Transverse colon (tissue), 4 donors: ENCODE measurements around the gene CPZ.

ENCODE experiments used
- CTCF ChIP-seq, 5 experiments: fragments of 200-600 bp in 3 of 5; fragments of 450-650 bp in 2 of 5; sonication (generic) in 3 of 5; IDR thresholded peaks; 1 replicate in 2 of 5; 2 replicates in 3 of 5; pipeline ENCODE4 v1.5.1; 2016 to 2017; ENCODE audit warnings: antibody characterized with exemption in 5 of 5, inconsistent platforms in 3 of 5, mild to moderate bottlenecking in 2 of 5, moderate library complexity in 1 of 5
- POLR2AphosphoS5 ChIP-seq, 3 donors: sonication (generic); formaldehyde crosslinking; IDR thresholded peaks; one replicate each; pipeline ENCODE4 v1.6.1; 2016; ENCODE audit warnings: antibody characterized with exemption in 3 of 3

- TF ChIP-seq CTCF (IDR thresholded peaks at IDR 0.05), result no peak
- no peak for TF ChIP-seq POLR2AphosphoS5 (IDR thresholded peaks at IDR 0.05)
Measured at GRCh38 chr4:8592366-8593263, at the start of gene CPZ.
